Lung (tissue), 12 donors: Measurements from ENCODE around the gene RELN. TPM values are rescaled to one million over a fixed set of nuclear protein-coding genes. Genes with fewer than 3 reads are reported as not detected.
A peak's percentile ranks its signal among the peaks of the same experiment; 100 is the strongest.

Experiments used
- ATAC-seq: fragments of 200-7000 bp; cut with Tn5 transposase; one replicate; pipeline ENCODE4 v1.9.1; 2020; ENCODE audit warnings: moderate number of reproducible peaks; ENCODE audit not compliant: insufficient read depth, low FRiP score
- DNase-seq, 3 donors: peaks; one replicate each; pipeline ENCODE4 v3.0.0-alpha.2; 2013 to 2017
- H3K27ac ChIP-seq, 2 donors: one replicate each; pipeline ENCODE4 v1.5.1; 2013; ENCODE audit warnings: mild to moderate bottlenecking in 2 of 2, moderate library complexity in 2 of 2, control low read depth in 1 of 2, inconsistent platforms in 1 of 2, low read depth in 1 of 2, low read length in 1 of 2
- H3K27me3 ChIP-seq, 3 donors: one replicate each; pipeline ENCODE4 v1.5.1; 2013; ENCODE audit warnings: low read length in 2 of 3; ENCODE audit not compliant: control insufficient read depth in 3 of 3, insufficient read depth in 3 of 3
- H3K36me3 ChIP-seq, 4 donors: one replicate each; pipeline ENCODE4 v1.5.1; 2013; ENCODE audit warnings: low read length in 4 of 4, mild to moderate bottlenecking in 1 of 4, moderate library complexity in 1 of 4; ENCODE audit not compliant: control insufficient read depth in 4 of 4, insufficient read depth in 4 of 4
- H3K4me1 ChIP-seq, 5 donors: one replicate each; pipeline ENCODE4 v1.5.1; 2013; ENCODE audit warnings: low read length in 5 of 5, mild to moderate bottlenecking in 2 of 5, moderate library complexity in 1 of 5; ENCODE audit not compliant: control insufficient read depth in 5 of 5, insufficient read depth in 5 of 5
- H3K4me3 ChIP-seq: one replicate; pipeline ENCODE4 v1.5.1; 2013; ENCODE audit warnings: mild to moderate bottlenecking, control low read depth, moderate library complexity
- H3K9ac ChIP-seq, 2 donors: one replicate each; pipeline ENCODE4 v1.5.1; 2013; ENCODE audit warnings: low read length in 2 of 2, control low read depth in 1 of 2; ENCODE audit not compliant: insufficient read depth in 1 of 2
- H3K9me3 ChIP-seq, 4 donors: one replicate each; pipeline ENCODE4 v1.5.1; 2013; ENCODE audit warnings: low read length in 3 of 4, mild to moderate bottlenecking in 1 of 4, moderate library complexity in 1 of 4; ENCODE audit not compliant: control insufficient read depth in 4 of 4, insufficient read depth in 3 of 4
- CTCF ChIP-seq: IDR thresholded peaks from 2 replicates; pipeline ENCODE4 v1.5.1; 2012; ENCODE audit warnings: mild to moderate bottlenecking; ENCODE audit errors: control extremely low read depth, extremely low read depth
- WGBS, 2 donors: extraction: QIAGEN DNeasy Blood & Tissue Kit; methylation state at CpG; one replicate each; pipeline ENCODE4 v1.1.7; 2013; 5-methylcytosine and 5-hydroxymethylcytosine counted together
- polyA plus RNA-seq, 2 donors: library from polyadenylated mRNA; stranded (reverse); fragments of 200-250 nt; gene quantifications; one replicate each; pipeline ENCODE4 v1.2.1, GENCODE V29; 2013
- total RNA-seq, 2 donors: library from RNA; depleted of rRNA in 1 of 2; stranded (reverse); fragments of >200 nt in 1 of 2; gene quantifications; one replicate each; pipeline ENCODE4 v1.2.1, GENCODE V29; 2014 to 2021
- donor health status: control.
- donor health status: control.
- donor health status: Bipolar disorder and iron deficiency.
- donor health status: healthy.
- donor health status: DM: yes; HTN: yes; CAD: no.

RELN gene
- total and polyA plus RNA-seq, 4 donors = 0.24 to 7.7 (median 2.0) TPM

GRCh38 chr7:103813970-103814369 lies 175.5 kb downstream of the RELN start:
- Histone ChIP-seq H3K27me3 (no peaks in the 10 kb centered on the region), H3K9me3 (no peaks in the 10 kb centered on the region), H3K9ac (no peak overlapping the region), H3K36me3 (no peaks in the 10 kb centered on the region), H3K4me3 (no peak overlapping the region), H3K27ac (no peak overlapping the region), H3K4me1 (no peaks in the 10 kb centered on the region)
- WGBS, 2 donors = 88 to 92% methylated on average over 2 of the region's 2 CpGs
- no peak for TF ChIP-seq CTCF
- ATAC-seq (no peak), DNase-seq (no peak)

- no peak overlapping the region for H3K4me3 ChIP-seq
Observed at GRCh38 chr7:103811997-103812396, 177.5 kb downstream of the RELN start.

GRCh38 chr7:103811290-103811689 lies 178.2 kb downstream of the RELN start:
- Histone ChIP-seq H3K9me3 (peaks cover 0 to 2% (median 0%) of the 10 kb centered on the region in 4 donors), H3K4me3 (no peak overlapping the region), H3K36me3 (no peaks in the 10 kb centered on the region), H3K9ac (no peak overlapping the region), H3K27me3 (no peaks in the 10 kb centered on the region), H3K4me1 (no peaks in the 10 kb centered on the region), H3K27ac (no peak overlapping the region)
- ATAC-seq (no peak), DNase-seq (no peak)
- no peak for TF ChIP-seq CTCF
- 70 to 74% methylated on average over 5 of the region's 5 CpGs for WGBS, 2 donors

More at GRCh38 chr7:103811997-103812396, 177.5 kb downstream of the RELN start:
- no peaks in the 10 kb centered on the region for H3K4me1 ChIP-seq
- DNase-seq (peak in 1 of 3 donors; percentile 14), ATAC-seq (no peak)
- H3K9me3 ChIP-seq = peaks cover 0 to 2% (median 0%) of the 10 kb centered on the region in 4 donors
- no peaks in the 10 kb centered on the region for H3K36me3 ChIP-seq
- WGBS, 2 donors = 43 to 48% methylated on average over 2 of the region's 2 CpGs
- no peak overlapping the region for H3K9ac ChIP-seq
- TF ChIP-seq CTCF = no peak
- no peaks in the 10 kb centered on the region for H3K27me3 ChIP-seq
- H3K27ac ChIP-seq = no peak overlapping the region

GRCh38 chr7:103810112-103810744 lies 179.2 kb downstream of the RELN start:
- Histone ChIP-seq H3K4me1 (no peaks in the 10 kb centered on the region), H3K36me3 (no peaks in the 10 kb centered on the region), H3K9ac (no peak overlapping the region), H3K4me3 (no peak overlapping the region), H3K9me3 (peaks cover 0 to 2% (median 0%) of the 10 kb centered on the region in 4 donors), H3K27me3 (no peaks in the 10 kb centered on the region), H3K27ac (no peak overlapping the region)
- ATAC-seq = no peak
- no peak for DNase-seq
- no peak for TF ChIP-seq CTCF
- 54 to 64% methylated on average over 11 of the region's 11 CpGs for WGBS, 2 donors
